GM12875 (cell line): Measurements from ENCODE around the gene FNDC5.

ENCODE experiments used
- H3K4me3 ChIP-seq: one replicate; pipeline ENCODE4 v1.5.1; 2011; ENCODE audit warnings: low read depth, low read length, control low read depth
- CTCF ChIP-seq: IDR thresholded peaks from 2 replicates; pipeline ENCODE4 v1.5.1; 2011; ENCODE audit warnings: low read depth, mild to moderate bottlenecking, control low read depth, inconsistent platforms, low read length, moderate library complexity, borderline replicate concordance; ENCODE audit not compliant: insufficient read depth

The FNDC5 gene

GRCh38 chr1:32868085-32868484, 2.6 kb downstream of the FNDC5 start:
- no peak for TF ChIP-seq CTCF
- no peak overlapping the region for H3K4me3 ChIP-seq

- no peak overlapping the region for H3K4me3 ChIP-seq
- TF ChIP-seq CTCF: no peak
Observed at GRCh38 chr1:32867671-32868070, 3.0 kb downstream of the FNDC5 start.

- H3K4me3 ChIP-seq: no peak overlapping the region
- TF ChIP-seq CTCF: no peak
Observed at GRCh38 chr1:32867151-32867550, 3.6 kb downstream of the FNDC5 start.

- no peak overlapping the region for H3K4me3 ChIP-seq
- TF ChIP-seq CTCF: no peak
Observed at GRCh38 chr1:32865639-32866405, 4.9 kb downstream of the FNDC5 start.

- H3K4me3 ChIP-seq: no peak overlapping the region
Observed at GRCh38 chr1:32864375-32865019, 6.2 kb downstream of the FNDC5 start.

GRCh38 chr1:32863881-32864245, 6.8 kb downstream of the FNDC5 start:
- no peak for TF ChIP-seq CTCF

More at GRCh38 chr1:32864375-32865019, 6.2 kb downstream of the FNDC5 start:
- no peak for TF ChIP-seq CTCF

More at GRCh38 chr1:32863881-32864245, 6.8 kb downstream of the FNDC5 start:
- no peak overlapping the region for H3K4me3 ChIP-seq
